OCI-M2 (cell line): ENCODE measurements around the gene MFSD11.
A peak's percentile ranks its signal among the peaks of the same experiment; 100 is the strongest.
"Not testable (repeated sequence)": the region's sequence is repeated elsewhere in the genome, so short reads cannot be mapped to it uniquely, and the experiment has no call there.

Experiments used
- DNase-seq: peaks from one replicate; lab custom pipeline; 2025; ENCODE audit not compliant: unreplicated experiment; lab: John Stamatoyannopoulos, UW

MFSD11 gene

DNA sequence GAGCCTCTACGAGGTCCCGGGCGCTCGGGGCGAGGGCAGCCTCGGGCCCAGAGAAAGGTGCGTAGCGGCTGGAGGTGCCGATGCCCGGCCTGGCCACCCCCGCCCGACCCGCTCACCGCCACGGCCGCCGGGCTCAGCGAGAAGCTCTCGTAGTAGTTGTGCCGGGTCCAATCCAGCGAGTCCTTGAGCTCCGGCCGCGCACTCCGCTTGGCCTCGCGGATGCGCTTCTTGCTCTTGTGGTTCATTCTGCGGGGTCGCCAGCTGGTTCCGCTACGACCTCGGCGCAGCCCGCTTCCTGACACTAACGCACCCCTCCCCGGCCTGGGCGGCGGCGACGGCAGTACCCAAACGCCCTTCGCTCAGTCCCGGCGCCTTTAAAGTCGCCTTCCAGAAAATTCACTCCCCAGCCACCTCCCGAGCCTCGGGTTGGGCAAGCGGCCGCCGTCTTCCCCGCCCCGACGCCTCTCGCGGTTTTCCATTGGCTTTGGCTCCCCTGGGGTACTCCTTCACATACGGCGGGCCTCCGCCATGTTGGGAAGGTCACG, 11.6 kb upstream of the MFSD11 start, which contains the start of gene JMJD6:
TSS of gene JMJD6 (minus strand) at position 376 of the 545 bp plus-strand sequence. CDS start at position 245, 131 bp downstream.
- peak; percentile 54 for DNase-seq

DNA sequence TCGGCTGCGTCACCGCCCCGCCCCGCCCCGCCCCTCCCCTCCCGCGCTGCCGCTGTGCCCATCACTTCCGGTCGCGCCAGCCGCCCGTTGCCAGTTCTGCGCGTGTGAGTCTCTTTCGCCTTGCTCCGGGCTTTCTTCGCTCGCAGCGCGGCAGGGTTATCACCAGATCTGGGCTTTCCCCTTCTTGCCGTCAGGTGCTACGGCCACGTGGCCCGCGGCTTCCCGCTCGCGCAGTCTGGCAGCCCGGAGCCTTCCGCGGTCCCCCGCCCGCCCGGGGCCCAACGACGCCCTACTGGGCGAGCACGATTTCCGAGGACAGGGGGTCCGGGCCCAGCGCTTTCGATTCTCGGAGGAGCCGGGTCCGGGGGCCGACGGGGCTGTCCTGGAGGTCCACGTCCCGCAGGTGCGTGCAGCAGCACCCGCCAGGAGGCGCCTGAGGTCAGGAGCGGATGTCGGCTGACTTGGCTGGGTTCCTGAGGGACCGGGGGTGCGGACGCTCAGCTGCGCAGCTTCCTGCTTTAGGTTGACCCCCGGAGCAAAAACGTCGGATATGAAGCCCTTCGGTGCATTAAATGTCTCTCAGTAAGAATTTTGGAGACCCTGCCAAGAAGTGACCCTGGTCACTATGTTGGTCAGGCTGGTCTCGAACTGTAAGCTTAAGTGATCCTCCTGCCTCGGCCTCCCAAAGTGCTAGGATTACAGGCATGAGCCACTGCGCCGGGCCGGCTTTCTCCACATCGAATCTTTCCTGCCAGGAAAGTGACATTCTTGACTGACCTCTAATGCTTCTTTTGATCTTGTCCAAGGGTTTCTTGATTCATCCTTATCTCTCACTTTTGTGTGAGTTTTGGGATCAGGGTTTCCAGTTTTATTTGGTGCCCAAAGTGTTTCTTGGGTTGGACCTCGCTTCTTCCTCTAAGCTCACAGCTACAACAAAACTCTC, 10.9 kb upstream of the MFSD11 start, which contains the start of gene METTL23:
TSS of gene METTL23 (plus strand) at position 64 of the 943 bp plus-strand sequence. CDS start 2,872 bp downstream, outside the sequence.
- no peak for DNase-seq

DNA sequence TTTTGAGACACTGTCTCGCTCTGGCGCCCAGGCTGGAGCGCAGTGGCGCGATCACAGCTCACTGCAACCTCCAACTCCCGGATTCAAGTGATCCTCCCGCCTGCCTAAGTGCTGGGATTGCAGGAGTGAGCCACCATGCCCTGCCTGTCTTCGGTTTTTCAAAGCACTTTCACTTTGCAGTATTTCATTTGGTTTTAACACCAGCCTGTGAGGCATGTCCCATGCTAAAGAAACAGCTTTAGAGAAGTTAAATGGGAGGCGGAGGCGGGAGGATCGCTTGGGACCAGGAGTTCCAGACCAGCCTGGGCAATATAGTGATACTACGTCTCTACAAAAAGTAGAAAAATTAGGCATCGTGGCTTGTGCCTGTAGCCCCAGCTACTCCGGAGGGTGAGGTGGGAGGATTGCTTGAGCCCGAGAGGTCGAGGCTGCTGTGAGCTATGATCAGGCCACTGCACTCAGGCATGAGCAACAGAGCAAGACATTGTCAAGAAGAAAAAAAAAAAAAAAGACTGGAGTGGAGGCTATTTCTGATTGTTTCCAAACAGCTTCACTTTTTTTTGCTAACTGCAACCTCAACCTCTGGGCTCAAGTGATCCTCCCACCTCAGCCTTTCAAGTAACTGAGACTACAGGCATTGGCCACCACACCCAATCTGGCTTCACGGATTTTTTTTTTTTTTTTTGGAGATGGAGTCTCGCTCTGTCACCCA, 10.0 kb upstream of the MFSD11 start:
- no peak for DNase-seq

DNA sequence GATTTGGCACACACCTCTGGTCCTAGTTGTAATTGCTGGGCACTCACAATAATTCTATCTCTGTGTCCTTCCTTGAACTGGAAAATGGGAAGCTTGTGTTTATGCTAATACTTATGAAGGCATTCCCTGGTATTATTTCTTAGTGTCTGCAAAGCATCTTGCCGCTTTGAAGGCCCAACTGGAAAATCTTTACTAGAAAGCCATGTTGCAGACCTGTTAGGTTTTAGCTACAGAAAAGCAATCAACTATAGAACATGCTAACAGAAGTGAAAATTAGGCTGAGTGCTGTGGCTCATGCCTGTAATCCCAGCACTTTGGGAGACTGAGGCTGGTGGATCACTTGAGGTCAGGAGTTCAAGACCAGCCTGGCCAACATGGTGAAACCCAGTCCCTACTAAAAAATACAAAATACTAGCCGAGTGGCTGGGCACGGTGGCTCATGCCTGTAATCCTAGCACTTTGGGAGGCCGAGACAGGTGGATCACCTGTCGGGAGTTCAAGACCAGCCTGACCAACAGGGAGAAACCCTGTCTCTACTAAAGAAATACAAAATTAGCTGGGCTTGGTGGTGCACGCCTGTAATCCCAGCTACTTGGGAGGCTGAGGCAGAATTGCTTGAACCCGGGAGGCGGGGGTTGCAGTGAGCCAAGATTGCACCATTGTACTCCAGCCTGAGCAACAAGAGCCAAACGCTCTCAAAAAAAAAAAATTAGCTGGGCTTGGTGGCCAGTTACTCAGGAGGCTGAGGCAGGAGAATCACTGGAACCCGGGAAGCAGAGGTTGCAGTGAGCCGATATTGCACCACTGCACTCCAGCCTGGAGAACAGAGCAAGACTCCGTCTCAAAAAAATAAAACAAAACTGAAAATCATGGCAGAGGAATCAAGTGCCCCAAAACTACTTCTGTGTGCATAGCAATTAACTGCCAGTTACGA, 5.9 kb upstream of the MFSD11 start:
- not testable (repeated sequence) for DNase-seq

DNA sequence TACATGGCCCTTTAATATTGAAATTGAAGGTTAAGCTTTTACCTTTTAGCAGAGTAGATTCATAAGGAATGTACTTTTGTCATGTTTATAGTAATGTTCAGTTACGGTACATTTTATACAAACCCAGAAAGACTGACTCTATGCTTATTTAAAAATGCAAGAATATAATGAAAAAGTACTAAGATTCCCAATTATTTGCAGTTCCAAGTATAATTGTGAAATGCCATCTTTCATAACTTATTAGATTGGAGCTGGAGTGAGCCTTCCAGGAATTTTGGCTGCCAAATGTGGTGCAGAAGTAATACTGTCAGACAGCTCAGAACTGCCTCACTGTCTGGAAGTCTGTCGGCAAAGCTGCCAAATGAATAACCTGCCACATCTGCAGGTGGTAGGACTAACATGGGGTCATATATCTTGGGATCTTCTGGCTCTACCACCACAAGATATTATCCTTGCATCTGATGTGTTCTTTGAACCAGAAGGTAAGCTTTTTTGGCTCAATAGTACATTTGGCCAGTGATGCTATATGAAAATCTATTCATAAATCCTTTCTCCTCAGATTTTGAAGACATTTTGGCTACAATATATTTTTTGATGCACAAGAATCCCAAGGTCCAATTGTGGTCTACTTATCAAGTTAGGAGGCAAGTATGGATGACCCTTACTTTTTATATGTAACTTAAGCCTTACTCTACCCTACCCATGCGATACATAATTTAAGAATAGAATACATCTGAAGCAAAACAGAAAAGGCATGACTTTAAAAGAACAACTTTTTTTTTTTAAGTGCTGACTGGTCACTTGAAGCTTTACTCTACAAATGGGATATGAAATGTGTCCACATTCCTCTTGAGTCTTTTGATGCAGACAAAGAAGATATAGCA, 4.9 kb upstream of the MFSD11 start:
- DNase-seq, result no peak

DNA sequence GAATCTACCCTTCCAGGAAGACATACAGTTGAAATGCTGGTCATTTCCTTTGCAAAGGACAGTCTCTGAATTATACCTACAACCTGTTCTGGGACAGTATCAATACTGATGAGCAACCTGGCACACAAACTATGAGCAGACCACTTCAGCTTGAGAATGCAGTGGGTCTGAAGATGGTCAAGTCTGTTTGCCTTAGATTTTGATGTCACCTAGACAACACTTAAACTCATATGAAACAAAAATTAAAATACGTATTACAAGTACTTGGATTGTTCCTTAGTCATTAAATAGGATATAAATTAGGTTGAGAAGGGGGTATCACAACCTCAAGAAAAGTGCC, 4.3 kb upstream of the MFSD11 start:
- no peak for DNase-seq

DNA sequence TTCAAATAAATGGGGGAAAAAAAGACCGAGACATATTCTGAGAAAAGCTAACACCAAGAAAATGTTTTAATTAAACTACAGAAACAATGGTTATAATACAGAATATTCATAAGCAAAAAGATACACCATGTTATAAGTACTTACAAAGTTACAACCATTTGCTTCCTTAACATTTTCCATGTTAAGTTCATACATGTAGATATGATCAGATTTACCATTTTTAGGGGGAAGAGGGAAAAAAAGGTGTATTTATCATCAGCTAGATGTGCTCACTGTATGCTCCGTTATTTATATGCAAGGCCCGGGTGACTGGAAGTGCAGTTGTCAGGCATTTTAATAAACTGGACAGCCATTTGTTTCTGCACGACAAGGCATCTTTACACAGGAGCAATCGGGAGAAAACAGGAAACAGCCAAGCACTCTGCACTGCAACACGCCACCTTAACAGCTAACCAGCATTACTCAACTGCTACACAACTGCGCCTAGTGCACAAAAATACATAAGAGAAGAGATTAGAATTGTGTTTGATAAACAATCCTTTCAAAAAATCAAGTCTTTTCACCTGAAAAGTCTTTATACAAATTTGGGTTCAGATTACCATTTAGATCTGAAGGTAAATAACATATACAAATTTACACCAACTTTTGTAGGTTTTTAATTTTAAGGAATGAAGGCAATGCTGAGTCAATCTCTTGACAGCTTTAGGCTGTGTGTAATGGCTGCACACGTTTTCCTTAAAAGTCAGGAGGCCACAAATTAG, 3.7 kb upstream of the MFSD11 start:
- no peak for DNase-seq

DNA sequence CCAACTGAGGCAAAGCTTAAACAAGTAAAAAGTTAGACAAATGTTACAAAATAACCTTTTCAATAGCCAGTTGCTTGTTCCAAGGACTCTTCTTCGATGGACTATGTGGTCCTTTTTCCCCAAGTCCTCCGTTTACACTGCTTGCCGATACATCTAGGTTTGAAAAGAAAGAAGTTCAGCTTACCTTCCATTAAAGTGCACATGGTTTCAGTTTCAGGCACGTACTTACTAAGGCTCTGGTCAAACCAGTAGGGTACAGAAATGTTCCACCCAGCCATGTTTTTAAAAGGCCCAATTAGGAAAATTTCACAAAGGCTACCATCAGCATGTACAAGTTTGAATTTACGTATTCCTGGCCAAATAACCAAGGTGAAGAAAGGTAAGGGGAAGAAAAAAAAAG, 2.9 kb upstream of the MFSD11 start:
- no peak for DNase-seq

DNA sequence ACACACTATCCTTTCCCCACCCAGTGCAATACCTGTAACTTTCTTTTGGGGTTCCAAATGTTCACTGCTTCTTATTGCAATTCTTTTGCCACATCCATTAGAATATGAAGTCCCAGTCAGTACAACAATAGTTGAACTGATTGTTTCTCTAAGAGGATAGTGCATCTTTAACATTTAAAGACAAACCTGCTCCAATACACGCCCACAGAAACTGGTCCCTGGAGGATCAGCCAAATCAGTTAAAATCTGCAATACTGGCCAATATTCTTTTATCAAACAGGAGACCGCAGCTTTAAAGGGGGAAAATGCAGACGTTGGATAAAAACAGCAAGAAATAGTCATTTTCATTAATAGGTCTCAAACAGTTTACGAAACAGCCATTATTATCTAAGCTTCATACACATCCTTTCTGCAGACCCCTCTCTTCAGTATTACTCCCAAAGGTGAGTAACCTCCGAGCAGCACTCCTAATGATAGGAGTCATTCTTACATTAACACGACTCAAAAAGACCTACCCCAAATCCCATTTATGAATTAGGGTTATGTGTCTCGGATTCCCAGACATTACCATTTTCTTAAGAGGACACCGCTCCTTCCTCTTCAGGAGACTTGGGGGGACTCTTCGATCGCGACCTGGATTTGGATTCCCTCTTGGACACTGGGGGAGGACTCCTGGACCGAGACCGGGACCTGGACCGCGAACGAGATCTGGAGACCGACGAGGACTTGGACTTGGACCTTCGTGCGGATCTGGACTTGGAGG, 2.2 kb upstream of the MFSD11 start:
- DNase-seq, result no peak

DNA sequence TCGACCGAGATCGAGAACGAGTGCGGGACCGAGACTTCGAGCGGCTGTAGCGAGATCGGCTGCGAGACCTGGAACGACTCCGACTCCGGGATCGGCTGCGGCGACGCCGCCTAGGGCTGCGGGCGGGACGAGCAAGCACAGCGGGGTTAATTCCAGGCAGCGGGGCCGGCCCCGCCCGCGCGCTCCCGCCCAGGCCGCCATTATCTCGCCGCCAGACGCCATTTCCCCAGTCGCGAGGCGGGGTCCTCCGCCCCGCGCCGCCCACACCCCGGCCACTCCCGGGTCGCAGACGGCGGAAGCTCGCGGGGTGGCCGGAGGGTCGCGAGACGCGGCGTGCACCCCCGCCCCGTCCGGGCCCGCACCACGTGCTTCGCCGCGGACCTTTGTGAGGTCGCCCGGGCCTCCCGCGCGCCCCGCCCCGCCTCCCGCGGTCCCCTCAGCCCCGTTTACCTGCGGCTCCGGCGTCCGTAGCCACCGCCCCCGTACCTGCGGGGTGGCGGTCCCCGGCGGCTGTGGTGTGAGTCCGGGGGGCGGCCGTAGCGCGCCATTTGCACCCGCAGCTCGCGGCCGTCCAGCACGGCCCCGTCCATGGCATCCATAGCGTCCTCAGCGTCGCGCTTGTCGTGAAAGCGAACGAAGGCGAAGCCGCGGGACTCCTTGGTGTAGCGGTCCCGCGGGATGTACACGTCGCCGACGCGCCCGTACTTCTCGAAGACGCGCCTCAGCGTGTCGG, 1.4 kb upstream of the MFSD11 start:
- no peak for DNase-seq

DNA sequence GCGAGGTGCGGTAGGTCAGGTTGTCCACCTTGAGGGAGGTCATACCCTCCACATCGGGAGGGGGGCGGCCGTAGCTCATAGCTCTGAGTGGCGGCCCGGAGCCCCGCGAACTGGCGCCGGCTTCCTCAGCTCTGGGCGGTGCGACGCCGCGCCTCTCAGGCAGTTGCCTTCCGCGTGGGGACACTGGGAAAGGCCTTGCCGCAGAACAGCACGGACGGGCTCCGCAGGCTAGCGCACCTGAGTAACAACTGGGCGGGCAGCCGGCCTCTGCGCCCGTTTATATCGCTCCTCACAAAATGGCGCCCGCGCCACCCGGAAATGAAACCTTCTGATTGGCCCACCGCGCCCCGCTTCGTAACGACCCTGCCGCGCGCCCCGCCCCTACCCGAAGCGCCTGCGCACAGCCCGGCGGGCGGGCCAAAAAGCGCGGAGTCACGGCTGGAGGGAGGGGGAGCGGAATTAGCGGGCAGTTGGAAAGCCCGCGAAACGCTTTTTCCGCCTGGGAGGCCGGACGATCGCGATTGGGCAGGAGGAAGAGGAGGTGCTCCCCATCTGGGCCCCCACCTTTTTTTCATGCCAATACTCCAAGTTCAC, 740 bp upstream of the MFSD11 start, which contains the start of gene SRSF2:
TSS of gene SRSF2 (minus strand) at position 250 of the 594 bp plus-strand sequence. CDS start at position 79, 171 bp downstream.
- DNase-seq, result peak; percentile 96

DNA sequence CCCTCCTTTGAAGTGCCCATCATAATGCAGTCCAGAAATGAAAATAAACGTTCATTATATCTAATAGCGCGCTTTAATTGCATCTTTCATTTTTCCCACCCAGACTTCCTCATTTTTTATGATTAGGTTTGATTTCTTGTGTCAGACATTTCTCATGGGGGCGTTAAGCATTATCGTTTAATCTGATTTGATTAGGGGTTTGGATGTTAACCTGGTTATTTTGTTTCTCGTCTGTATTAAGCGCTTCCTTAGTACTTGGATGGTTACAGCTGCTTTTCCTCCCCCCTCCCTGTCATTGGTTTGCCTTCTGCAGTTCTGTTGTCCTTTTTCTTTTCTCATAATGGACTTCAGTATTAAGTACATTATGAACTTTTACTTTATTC, 540 bp downstream of the MFSD11 start:
- no peak for DNase-seq

DNA sequence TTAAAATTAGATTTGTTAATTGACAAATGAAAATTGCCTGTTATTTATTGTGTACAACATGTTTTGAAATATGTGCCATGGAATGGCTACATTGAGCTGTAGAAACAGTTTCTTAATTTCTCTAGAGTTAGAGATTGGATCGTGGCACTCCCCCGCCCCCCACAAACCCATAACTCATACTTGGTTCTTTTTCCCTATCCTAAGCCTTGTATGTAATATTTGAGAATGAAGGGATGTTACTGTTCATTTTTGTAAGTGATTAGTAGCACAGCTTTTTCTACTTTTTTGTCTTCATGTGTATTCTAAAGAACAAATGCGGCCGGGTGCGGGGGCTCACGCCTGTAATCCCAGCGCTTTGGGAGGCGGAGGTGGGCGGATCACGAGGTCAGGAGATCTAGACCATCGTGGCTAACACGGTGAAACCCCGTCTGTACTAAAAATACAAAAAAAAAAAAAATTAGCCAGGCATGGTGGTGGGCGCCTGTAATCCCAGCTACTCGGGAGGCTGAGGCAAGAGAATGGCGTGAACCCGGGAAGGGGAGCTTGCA, 1.7 kb downstream of the MFSD11 start:
- not testable (repeated sequence) for DNase-seq

DNA sequence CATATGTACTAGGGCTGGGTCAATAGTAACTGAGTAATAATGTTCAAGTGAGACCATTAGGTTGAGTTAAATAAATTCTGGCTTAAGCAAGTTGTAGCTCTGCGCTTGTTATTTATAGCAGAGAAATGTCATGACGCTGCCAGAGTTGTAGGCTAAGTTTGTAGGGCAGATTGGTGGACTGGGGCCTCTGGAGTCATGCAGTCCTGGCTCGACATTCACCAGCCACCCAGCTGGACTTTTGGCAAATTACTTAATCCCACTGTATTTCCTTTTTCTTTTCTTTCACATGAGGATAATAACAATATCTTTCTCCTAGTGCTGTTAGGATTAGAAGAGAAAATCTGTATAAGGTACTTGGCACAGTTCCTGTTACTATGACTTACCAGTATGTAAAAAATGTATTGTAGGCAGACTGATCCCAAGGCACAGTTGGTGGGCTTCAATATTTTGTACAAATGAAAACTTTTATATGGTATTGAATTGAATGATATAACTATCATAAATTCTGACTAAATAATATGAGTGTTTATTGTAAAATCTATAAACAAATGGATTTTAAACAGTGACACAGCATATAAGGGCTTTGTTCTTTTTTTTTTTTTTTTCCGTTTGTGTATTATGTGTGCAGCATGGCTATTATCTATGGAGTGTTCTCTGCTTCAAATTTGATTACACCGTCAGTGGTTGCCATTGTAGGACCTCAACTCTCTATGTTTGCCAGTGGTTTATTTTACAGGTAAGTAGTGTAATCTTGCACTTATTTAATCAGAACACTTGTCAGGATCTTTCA, 2.6 kb downstream of the MFSD11 start:
- DNase-seq, result no peak

DNA sequence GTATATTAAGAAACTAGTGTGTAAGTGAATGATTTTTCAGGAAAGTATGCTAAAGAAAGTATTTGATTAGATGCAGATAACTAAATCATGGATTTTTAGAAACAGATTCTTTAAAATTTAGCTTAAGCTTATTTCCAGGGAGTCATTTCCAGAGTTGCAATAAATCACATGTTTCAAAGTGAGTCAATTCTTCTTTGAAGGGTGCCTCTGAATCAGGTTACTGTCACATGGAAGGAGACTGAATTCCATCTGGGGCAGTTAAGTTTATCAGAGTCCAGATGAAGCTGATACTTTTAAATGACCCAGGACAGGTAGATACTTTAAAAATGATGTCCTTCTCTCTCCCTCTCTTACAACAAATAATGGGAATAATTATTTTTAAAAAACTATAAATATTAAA, 5.0 kb downstream of the MFSD11 start:
- DNase-seq, result no peak

DNA sequence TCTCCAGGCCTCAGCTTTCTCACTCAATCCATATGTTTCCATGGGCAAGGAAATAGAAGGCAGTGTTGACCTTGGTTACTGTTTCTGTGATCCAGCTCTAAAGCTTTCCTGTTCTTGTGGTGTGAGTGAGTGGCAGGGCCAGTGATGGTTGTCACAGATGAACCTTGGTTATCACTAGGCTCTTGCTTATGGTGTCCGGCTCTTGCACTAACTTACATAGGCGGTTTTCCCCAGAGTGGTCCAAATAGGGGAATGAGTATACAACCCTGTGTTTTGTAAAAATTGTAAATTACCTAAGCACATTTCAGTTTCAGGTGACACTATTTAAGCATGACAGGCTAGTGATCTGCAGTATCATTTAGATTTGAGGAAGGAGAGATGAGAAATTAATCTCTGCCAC, 6.8 kb downstream of the MFSD11 start:
- no peak for DNase-seq
